Measurements from ENCODE around the gene CDK9.

GRCh38 chr9:127801955-127802575, 16.2 kb downstream of the CDK9 start:
- TF ChIP-seq POLR2AphosphoS5 (IDR thresholded peaks at IDR 0.05; ENCODE audit: low read depth) (no peak), REST (IDR thresholded peaks at IDR 0.05; ENCODE audit: unreplicated experiment) (no peak), EZH2phosphoT487 (IDR thresholded peaks at IDR 0.05; ENCODE audit: unreplicated experiment) (no peak), EZH2 (IDR thresholded peaks at IDR 0.05; ENCODE audit: low read depth, unreplicated experiment) (no peak), JUNB (IDR thresholded peaks at IDR 0.05; ENCODE audit: unreplicated experiment) (no peak), ZNF114 (CRISPR knock-in tag; IDR thresholded peaks at IDR 0.05) (no peak), STAT1 (IDR thresholded peaks at IDR 0.05; ENCODE audit: unreplicated experiment) (no peak), CREB1 (CRISPR knock-in tag; IDR thresholded peaks at IDR 0.05; ENCODE audit: low read depth) (no peak), ZNF331 (CRISPR knock-in tag; IDR thresholded peaks at IDR 0.05; ENCODE audit: low read depth) (no peak)
- TF ChIP-seq, protein P1, sequence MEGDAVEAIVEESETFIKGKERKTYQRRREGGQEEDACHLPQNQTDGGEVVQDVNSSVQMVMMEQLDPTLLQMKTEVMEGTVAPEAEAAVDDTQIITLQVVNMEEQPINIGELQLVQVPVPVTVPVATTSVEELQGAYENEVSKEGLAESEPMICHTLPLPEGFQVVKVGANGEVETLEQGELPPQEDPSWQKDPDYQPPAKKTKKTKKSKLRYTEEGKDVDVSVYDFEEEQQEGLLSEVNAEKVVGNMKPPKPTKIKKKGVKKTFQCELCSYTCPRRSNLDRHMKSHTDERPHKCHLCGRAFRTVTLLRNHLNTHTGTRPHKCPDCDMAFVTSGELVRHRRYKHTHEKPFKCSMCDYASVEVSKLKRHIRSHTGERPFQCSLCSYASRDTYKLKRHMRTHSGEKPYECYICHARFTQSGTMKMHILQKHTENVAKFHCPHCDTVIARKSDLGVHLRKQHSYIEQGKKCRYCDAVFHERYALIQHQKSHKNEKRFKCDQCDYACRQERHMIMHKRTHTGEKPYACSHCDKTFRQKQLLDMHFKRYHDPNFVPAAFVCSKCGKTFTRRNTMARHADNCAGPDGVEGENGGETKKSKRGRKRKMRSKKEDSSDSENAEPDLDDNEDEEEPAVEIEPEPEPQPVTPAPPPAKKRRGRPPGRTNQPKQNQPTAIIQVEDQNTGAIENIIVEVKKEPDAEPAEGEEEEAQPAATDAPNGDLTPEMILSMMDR (conservative IDR thresholded peaks at IDR 0.05; ENCODE audit: low read depth in 2 of 2) = peak; percentile 37 to 47
- TF ChIP-seq, protein P2, sequence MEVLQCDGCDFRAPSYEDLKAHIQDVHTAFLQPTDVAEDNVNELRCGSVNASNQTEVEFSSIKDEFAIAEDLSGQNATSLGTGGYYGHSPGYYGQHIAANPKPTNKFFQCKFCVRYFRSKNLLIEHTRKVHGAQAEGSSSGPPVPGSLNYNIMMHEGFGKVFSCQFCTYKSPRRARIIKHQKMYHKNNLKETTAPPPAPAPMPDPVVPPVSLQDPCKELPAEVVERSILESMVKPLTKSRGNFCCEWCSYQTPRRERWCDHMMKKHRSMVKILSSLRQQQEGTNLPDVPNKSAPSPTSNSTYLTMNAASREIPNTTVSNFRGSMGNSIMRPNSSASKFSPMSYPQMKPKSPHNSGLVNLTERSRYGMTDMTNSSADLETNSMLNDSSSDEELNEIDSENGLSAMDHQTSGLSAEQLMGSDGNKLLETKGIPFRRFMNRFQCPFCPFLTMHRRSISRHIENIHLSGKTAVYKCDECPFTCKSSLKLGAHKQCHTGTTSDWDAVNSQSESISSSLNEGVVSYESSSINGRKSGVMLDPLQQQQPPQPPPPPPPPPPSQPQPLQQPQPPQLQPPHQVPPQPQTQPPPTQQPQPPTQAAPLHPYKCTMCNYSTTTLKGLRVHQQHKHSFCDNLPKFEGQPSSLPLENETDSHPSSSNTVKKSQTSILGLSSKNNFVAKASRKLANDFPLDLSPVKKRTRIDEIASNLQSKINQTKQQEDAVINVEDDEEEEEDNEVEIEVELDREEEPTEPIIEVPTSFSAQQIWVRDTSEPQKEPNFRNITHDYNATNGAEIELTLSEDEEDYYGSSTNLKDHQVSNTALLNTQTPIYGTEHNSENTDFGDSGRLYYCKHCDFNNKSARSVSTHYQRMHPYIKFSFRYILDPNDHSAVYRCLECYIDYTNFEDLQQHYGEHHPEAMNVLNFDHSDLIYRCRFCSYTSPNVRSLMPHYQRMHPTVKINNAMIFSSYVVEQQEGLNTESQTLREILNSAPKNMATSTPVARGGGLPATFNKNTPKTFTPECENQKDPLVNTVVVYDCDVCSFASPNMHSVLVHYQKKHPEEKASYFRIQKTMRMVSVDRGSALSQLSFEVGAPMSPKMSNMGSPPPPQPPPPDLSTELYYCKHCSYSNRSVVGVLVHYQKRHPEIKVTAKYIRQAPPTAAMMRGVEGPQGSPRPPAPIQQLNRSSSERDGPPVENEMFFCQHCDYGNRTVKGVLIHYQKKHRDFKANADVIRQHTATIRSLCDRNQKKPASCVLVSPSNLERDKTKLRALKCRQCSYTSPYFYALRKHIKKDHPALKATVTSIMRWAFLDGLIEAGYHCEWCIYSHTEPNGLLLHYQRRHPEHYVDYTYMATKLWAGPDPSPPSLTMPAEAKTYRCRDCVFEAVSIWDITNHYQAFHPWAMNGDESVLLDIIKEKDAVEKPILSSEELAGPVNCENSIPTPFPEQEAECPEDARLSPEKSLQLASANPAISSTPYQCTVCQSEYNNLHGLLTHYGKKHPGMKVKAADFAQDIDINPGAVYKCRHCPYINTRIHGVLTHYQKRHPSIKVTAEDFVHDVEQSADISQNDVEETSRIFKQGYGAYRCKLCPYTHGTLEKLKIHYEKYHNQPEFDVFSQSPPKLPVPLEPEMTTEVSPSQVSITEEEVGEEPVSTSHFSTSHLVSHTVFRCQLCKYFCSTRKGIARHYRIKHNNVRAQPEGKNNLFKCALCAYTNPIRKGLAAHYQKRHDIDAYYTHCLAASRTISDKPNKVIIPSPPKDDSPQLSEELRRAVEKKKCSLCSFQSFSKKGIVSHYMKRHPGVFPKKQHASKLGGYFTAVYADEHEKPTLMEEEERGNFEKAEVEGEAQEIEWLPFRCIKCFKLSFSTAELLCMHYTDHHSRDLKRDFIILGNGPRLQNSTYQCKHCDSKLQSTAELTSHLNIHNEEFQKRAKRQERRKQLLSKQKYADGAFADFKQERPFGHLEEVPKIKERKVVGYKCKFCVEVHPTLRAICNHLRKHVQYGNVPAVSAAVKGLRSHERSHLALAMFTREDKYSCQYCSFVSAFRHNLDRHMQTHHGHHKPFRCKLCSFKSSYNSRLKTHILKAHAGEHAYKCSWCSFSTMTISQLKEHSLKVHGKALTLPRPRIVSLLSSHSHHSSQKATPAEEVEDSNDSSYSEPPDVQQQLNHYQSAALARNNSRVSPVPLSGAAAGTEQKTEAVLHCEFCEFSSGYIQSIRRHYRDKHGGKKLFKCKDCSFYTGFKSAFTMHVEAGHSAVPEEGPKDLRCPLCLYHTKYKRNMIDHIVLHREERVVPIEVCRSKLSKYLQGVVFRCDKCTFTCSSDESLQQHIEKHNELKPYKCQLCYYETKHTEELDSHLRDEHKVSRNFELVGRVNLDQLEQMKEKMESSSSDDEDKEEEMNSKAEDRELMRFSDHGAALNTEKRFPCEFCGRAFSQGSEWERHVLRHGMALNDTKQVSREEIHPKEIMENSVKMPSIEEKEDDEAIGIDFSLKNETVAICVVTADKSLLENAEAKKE (CRISPR knock-in tag; IDR thresholded peaks at IDR 0.05) = no peak
- TF ChIP-seq, protein P3, sequence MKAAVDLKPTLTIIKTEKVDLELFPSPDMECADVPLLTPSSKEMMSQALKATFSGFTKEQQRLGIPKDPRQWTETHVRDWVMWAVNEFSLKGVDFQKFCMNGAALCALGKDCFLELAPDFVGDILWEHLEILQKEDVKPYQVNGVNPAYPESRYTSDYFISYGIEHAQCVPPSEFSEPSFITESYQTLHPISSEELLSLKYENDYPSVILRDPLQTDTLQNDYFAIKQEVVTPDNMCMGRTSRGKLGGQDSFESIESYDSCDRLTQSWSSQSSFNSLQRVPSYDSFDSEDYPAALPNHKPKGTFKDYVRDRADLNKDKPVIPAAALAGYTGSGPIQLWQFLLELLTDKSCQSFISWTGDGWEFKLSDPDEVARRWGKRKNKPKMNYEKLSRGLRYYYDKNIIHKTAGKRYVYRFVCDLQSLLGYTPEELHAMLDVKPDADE (IDR thresholded peaks at IDR 0.05) = no peak
